ENCODE measurements around the gene SLC9A9.

Gene SLC9A9

GRCh38 chr3:143648708-143649107, 199.6 kb downstream of the SLC9A9 start:
- no peak for DNase-seq (ENCODE audit: low read depth in 2 of 2)

- no peak for DNase-seq (ENCODE audit: low read depth in 2 of 2)
Measured at GRCh38 chr3:143648218-143648617, 200.1 kb downstream of the SLC9A9 start.

- DNase-seq (ENCODE audit: low read depth in 2 of 2) = no peak
Measured at GRCh38 chr3:143644370-143645089, 203.7 kb downstream of the SLC9A9 start.

GRCh38 chr3:143643905-143644304, 204.4 kb downstream of the SLC9A9 start:
- no peak for DNase-seq (ENCODE audit: low read depth in 2 of 2)

- DNase-seq (ENCODE audit: low read depth in 2 of 2) = no peak
Measured at GRCh38 chr3:143640774-143641173, 207.5 kb downstream of the SLC9A9 start.

- DNase-seq (ENCODE audit: low read depth in 2 of 2) = no peak
Measured at GRCh38 chr3:143637133-143637532, 211.1 kb downstream of the SLC9A9 start.

- no peak for DNase-seq (ENCODE audit: low read depth in 2 of 2)
Measured at GRCh38 chr3:143634991-143635390, 213.3 kb downstream of the SLC9A9 start.

GRCh38 chr3:143634427-143634826, 213.8 kb downstream of the SLC9A9 start:
- no peak for DNase-seq (ENCODE audit: low read depth in 2 of 2)

GRCh38 chr3:143633816-143634215, 214.5 kb downstream of the SLC9A9 start:
- DNase-seq (ENCODE audit: low read depth in 2 of 2) = no peak

- DNase-seq (ENCODE audit: low read depth in 2 of 2) = no peak
Measured at GRCh38 chr3:143629726-143630125, 218.5 kb downstream of the SLC9A9 start.

GRCh38 chr3:143628971-143629370, 219.3 kb downstream of the SLC9A9 start:
- DNase-seq (ENCODE audit: low read depth in 2 of 2) = no peak

- DNase-seq (ENCODE audit: low read depth in 2 of 2) = no peak
Measured at GRCh38 chr3:143627336-143627735, 220.9 kb downstream of the SLC9A9 start.

- no peak for DNase-seq (ENCODE audit: low read depth in 2 of 2)
Measured at GRCh38 chr3:143619231-143619630, 229.0 kb downstream of the SLC9A9 start.

- no peak for DNase-seq (ENCODE audit: low read depth in 2 of 2)
Measured at GRCh38 chr3:143617050-143617449, 231.2 kb downstream of the SLC9A9 start.

- DNase-seq (ENCODE audit: low read depth in 2 of 2) = no peak
Measured at GRCh38 chr3:143613226-143613625, 235.0 kb downstream of the SLC9A9 start.

- DNase-seq (ENCODE audit: low read depth in 2 of 2) = no peak
Measured at GRCh38 chr3:143612541-143612940, 235.7 kb downstream of the SLC9A9 start.

- no peak for DNase-seq (ENCODE audit: low read depth in 2 of 2)
Measured at GRCh38 chr3:143608966-143609365, 239.3 kb downstream of the SLC9A9 start.

- DNase-seq (ENCODE audit: low read depth in 2 of 2) = no peak
Measured at GRCh38 chr3:143605233-143605950, 242.9 kb downstream of the SLC9A9 start.

GRCh38 chr3:143604402-143605185, 243.7 kb downstream of the SLC9A9 start:
- no peak for DNase-seq (ENCODE audit: low read depth in 2 of 2)

GRCh38 chr3:143603774-143604173, 244.5 kb downstream of the SLC9A9 start:
- DNase-seq (ENCODE audit: low read depth in 2 of 2) = no peak

GRCh38 chr3:143601723-143602484, 246.4 kb downstream of the SLC9A9 start:
- DNase-seq (ENCODE audit: low read depth in 2 of 2) = no peak
